Epithelial cell of esophagus (primary cell): Measurements from ENCODE around the gene NIPAL3.
A peak's percentile ranks its signal among the peaks of the same experiment; 100 is the strongest.

Source experiments
- DNase-seq: peaks from one replicate; pipeline ENCODE4 v3.0.0; 2010; ENCODE audit warnings: low read depth
- H3K4me3 ChIP-seq: 2 replicates; pipeline ENCODE4 v1.5.1; 2011; ENCODE audit warnings: mild to moderate bottlenecking, low read length, control low read depth
- CTCF ChIP-seq: IDR thresholded peaks from 2 replicates; pipeline ENCODE4 v1.5.1; 2011; ENCODE audit warnings: low read depth, mild to moderate bottlenecking, low read length, control low read depth, inconsistent platforms; ENCODE audit not compliant: insufficient read depth; ENCODE audit errors: missing control alignments

The NIPAL3 gene

DNA sequence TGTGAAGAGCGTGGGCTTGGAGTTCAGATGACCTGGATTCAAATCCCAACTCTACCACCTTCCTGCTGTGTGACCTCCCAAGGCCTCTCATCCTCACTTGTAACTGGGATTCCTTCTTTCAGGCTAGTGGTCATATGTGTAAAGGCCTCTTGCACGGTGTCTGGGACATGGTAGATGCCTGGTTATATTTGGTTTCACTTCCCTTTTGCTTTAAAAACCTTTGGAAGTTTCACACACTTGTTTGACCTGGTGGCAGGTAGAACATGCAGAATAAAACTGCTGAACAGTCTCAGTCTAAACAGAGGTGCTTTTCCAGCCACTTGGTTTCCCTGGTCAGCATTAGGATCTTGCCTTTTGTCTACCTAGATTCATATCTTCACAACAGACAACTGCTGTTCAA is 50.0 kb downstream of the NIPAL3 start:
- no peak overlapping the region for H3K4me3 ChIP-seq
- TF ChIP-seq CTCF = no peak
- DNase-seq = no peak

DNA sequence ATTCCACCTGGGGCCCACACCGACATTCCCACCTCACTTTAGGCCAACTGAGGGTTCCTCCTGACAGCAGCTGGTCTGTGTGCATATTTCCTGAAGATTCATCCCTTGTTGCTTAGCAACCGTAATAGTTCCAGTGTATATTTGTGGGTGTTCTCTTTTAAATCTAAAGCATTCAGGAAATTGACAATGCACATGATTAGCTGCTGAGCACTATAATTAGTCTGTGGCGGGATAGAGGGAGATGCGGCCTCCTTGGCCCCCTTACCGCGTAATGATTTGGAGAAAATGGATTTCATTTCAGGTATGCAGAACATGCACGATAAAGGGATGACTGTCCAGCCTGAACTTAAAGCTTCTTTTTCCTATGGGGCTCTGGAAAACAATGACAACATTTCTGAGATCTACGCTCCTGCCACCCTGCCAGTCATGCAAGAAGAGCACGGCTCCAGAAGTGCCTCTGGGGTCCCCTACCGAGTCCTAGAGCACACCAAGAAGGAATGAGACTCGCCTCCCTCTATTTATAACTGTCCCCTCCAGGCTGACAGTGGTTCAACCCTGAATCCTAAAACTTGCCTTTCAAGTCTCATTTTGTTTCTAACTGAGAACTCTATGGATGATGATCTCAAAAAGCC is 53.2 kb downstream of the NIPAL3 start:
- H3K4me3 ChIP-seq = no peak overlapping the region
- no peak for DNase-seq
- no peak for TF ChIP-seq CTCF

DNA sequence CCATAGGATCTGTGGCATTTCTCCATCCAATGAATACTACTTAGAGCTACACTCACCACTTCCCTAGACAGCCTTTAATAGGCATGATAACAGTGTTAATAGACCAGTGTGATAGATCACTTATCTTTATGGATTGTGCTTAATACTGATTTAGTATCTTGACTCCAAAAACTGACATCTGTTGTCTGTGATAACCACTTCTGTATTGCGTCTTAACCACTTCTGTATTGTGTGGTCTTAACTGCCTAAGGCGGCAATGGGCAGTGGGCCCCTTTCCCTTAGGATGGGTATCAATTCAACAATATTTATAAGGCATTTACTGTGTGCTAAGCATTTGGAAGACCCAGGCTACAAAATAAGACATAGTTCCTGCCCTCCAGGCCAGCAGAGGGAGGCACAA is 55.0 kb downstream of the NIPAL3 start:
- H3K4me3 ChIP-seq = no peak overlapping the region
- no peak for DNase-seq
- TF ChIP-seq CTCF = no peak

- no peak overlapping the region for H3K4me3 ChIP-seq
- peak; percentile 33 for DNase-seq
- TF ChIP-seq CTCF = no peak
Observed at GRCh38 chr1:24472527-24473251, 57.1 kb downstream of the NIPAL3 start.

DNA sequence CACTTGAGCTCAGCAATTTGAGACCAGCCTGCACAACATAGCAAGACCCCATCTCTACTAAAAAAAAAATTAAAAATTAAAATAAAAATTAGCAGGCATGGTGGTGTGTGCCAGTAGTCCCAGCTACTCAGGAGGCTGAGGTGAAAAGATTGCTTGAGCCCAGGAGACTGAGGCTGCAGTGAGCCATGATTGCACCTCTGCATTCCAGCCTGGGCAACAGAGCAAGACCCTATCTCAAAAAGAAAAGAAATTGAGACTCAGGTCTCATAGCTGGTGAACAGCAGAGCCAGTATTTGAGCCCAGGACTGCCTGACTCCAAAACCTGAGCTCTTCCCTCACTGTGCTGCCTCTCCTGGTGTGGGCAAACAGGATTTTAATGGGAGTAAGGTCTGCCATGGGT is 58.6 kb downstream of the NIPAL3 start:
- no peak for DNase-seq
- H3K4me3 ChIP-seq = no peak overlapping the region
- TF ChIP-seq CTCF = no peak

DNA sequence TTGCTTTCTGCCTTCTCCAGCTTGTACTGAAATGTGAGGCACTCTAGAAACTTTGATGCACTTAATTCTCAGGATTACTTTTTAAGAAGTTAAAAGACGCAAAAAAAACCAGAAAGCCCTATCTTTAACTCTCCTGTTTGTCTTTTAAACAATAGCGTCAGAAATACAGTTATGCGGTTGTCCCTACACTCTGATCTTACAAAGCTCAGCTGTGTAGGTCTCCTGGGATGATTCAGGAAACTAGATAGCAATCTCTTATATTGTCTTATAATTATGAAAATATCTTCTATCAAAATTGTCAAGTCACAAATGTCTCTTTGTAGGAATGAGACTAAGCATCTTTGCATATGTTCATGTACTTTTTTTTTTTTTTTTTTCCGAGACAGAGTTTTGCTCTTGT is 60.1 kb downstream of the NIPAL3 start:
- DNase-seq = no peak
- no peak overlapping the region for H3K4me3 ChIP-seq
- TF ChIP-seq CTCF = no peak

- no peak overlapping the region for H3K4me3 ChIP-seq
- TF ChIP-seq CTCF = no peak
- no peak for DNase-seq
Observed at GRCh38 chr1:24476571-24476970, 61.0 kb downstream of the NIPAL3 start.
